HTR-8/SVneo (cell line): ENCODE measurements around the gene GLS2.
"Not testable (repeated sequence)": the region's sequence is repeated elsewhere in the genome, so short reads cannot be mapped to it uniquely, and the experiment has no call there.

Experiments
- DNase-seq: peaks from one replicate; pipeline ENCODE4 v3.0.0; 2011; ENCODE audit warnings: low spot score, mixed read lengths; ENCODE audit not compliant: insufficient read length
- FAIRE-seq: peaks from 2 replicates; lab custom pipeline; 2011; peaks lifted over from hg19 to GRCh38; lab: Jason Lieb, UNC

Gene GLS2

GRCh38 chr12:56450241-56450640, 37.7 kb downstream of the GLS2 start:
- DNase-seq (no peak), FAIRE-seq (no peak)

- no peak for DNase-seq
- no peak for FAIRE-seq
These were observed 38.4 kb downstream of the GLS2 start for GRCh38 chr12:56449622-56449984.

- DNase-seq (peak; percentile 94), FAIRE-seq (peak; percentile 60)
These were observed 38.9 kb downstream of the GLS2 start, which contains the start of gene TIMELESS for GRCh38 chr12:56448860-56449621. TSS of gene TIMELESS (minus strand) at chr12:56449426. CDS start at chr12:56434170, 15,256 bp downstream.

GRCh38 chr12:56443208-56443607, 44.8 kb downstream of the GLS2 start:
- DNase-seq, FAIRE-seq: not testable (repeated sequence)

GRCh38 chr12:56437430-56438176, 50.4 kb downstream of the GLS2 start:
- FAIRE-seq (no peak), DNase-seq (no peak)

- DNase-seq (no peak), FAIRE-seq (no peak)
These were observed 53.1 kb downstream of the GLS2 start for GRCh38 chr12:56434828-56435227.

- DNase-seq (no peak), FAIRE-seq (no peak)
These were observed 56.1 kb downstream of the GLS2 start for GRCh38 chr12:56431850-56432249.

GRCh38 chr12:56431288-56431687, 56.7 kb downstream of the GLS2 start:
- DNase-seq (no peak), FAIRE-seq (no peak)

- FAIRE-seq (no peak), DNase-seq (no peak)
These were observed 62.0 kb downstream of the GLS2 start for GRCh38 chr12:56425940-56426438.

- FAIRE-seq = peak; percentile 9
- DNase-seq = no peak
These were observed 62.8 kb downstream of the GLS2 start for GRCh38 chr12:56425193-56425592.
